ENCODE results near the gene DAB2IP. TPM values are rescaled to one million over a fixed set of nuclear protein-coding genes. Genes with fewer than 3 reads are reported as not detected.

Gene DAB2IP
- total RNA-seq, 1 experiment from 2014 or later, result 31.0 TPM

DNA sequence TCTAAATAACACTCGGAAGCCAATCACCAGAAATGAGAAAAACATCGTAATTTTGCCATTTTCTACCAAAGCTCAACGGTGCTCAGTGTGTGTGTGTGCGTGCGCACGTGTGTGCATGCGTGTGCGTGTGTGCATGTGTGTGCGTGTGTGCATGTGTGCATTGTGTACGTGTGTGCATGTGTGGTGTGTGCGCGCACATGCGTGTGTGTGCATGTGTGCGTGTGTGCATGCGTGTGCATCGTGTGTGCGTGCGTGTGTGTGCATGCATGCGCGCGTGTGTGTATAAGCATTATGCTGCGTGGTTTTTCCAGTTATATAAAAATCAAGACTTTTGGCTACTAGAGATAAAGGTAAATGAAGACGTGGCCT, 165.0 kb downstream of the DAB2IP start:
- intact Hi-C loops (cut with micrococcal nuclease), result no loop called here
- H3K4me1 ChIP-seq (ENCODE audit: control insufficient read depth in 1 of 2, insufficient read depth in 2 of 2, low read length in 2 of 2), result no peaks in the 10 kb centered on the region
- peaks cover 10% of the 10 kb centered on the region; the same call in 1 of the 2 replicates for H3K27me3 ChIP-seq (ENCODE audit: insufficient read depth, low read length)
- H3K27ac ChIP-seq (ENCODE audit: low read depth, low read length), result no peak overlapping the region
- H2AFZ ChIP-seq (ENCODE audit: low read depth, low read length, poor library complexity, severe bottlenecking), result no peak overlapping the region
- ChIA-PET RAD21 (ENCODE audit: low non-redundant PET in 1 of 2, low total read pairs in 2 of 2, uncharacterized antibody in 2 of 2, unreplicated experiment in 2 of 2) (no interaction called here), CTCF (no interaction called here), POLR2A (no interaction called here)
- no peaks in the 10 kb centered on the region for H3K9me2 ChIP-seq (ENCODE audit: insufficient read depth)
- H3K9me3 ChIP-seq (ENCODE audit: control insufficient read depth in 1 of 2, insufficient read depth in 1 of 2, low read depth in 1 of 2, low read length in 2 of 2), result no peaks in the 10 kb centered on the region
- no TSS peak for BruUV-seq (replicated peaks)
- DNase-seq (ENCODE audit: low read depth, low spot score) (no peak), ATAC-seq (no peak)
- no peak for TF ChIP-seq JUND (IDR thresholded peaks at IDR 0.05)
- TF ChIP-seq, protein P1, sequence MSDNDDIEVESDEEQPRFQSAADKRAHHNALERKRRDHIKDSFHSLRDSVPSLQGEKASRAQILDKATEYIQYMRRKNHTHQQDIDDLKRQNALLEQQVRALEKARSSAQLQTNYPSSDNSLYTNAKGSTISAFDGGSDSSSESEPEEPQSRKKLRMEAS (IDR thresholded peaks at IDR 0.05), result no peak
- TF ChIP-seq POLR2A (IDR thresholded peaks at IDR 0.05; ENCODE audit: borderline replicate concordance, extremely low read depth, insufficient read depth, insufficient read length), result no peak
- no peak for TF ChIP-seq FOSL1 (IDR thresholded peaks at IDR 0.05; ENCODE audit: low read depth)
- TF ChIP-seq, protein P2, sequence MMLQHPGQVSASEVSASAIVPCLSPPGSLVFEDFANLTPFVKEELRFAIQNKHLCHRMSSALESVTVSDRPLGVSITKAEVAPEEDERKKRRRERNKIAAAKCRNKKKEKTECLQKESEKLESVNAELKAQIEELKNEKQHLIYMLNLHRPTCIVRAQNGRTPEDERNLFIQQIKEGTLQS (IDR thresholded peaks at IDR 0.05), result no peak
- TF ChIP-seq, protein P3, sequence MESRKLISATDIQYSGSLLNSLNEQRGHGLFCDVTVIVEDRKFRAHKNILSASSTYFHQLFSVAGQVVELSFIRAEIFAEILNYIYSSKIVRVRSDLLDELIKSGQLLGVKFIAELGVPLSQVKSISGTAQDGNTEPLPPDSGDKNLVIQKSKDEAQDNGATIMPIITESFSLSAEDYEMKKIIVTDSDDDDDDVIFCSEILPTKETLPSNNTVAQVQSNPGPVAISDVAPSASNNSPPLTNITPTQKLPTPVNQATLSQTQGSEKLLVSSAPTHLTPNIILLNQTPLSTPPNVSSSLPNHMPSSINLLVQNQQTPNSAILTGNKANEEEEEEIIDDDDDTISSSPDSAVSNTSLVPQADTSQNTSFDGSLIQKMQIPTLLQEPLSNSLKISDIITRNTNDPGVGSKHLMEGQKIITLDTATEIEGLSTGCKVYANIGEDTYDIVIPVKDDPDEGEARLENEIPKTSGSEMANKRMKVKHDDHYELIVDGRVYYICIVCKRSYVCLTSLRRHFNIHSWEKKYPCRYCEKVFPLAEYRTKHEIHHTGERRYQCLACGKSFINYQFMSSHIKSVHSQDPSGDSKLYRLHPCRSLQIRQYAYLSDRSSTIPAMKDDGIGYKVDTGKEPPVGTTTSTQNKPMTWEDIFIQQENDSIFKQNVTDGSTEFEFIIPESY (IDR thresholded peaks at IDR 0.05; ENCODE audit: extremely low read depth, insufficient replicate concordance, low read length), result no peak
- no peak for TF ChIP-seq ELF1 (IDR thresholded peaks at IDR 0.05; ENCODE audit: borderline replicate concordance, low read depth)
- TF ChIP-seq TCF7L2 (IDR thresholded peaks at IDR 0.05; ENCODE audit: borderline replicate concordance, extremely low read depth, insufficient read depth, insufficient read length), result no peak
- no peak for TF ChIP-seq YY1 (IDR thresholded peaks at IDR 0.05; ENCODE audit: extremely low read depth, insufficient replicate concordance, low read depth, low read length)
- no peak for TF ChIP-seq EZH2 (IDR thresholded peaks at IDR 0.05)
- TF ChIP-seq SRF (IDR thresholded peaks at IDR 0.05; ENCODE audit: low read depth), result no peak
- TF ChIP-seq ZFX (IDR thresholded peaks at IDR 0.05), result no peak
- TF ChIP-seq, protein P4, sequence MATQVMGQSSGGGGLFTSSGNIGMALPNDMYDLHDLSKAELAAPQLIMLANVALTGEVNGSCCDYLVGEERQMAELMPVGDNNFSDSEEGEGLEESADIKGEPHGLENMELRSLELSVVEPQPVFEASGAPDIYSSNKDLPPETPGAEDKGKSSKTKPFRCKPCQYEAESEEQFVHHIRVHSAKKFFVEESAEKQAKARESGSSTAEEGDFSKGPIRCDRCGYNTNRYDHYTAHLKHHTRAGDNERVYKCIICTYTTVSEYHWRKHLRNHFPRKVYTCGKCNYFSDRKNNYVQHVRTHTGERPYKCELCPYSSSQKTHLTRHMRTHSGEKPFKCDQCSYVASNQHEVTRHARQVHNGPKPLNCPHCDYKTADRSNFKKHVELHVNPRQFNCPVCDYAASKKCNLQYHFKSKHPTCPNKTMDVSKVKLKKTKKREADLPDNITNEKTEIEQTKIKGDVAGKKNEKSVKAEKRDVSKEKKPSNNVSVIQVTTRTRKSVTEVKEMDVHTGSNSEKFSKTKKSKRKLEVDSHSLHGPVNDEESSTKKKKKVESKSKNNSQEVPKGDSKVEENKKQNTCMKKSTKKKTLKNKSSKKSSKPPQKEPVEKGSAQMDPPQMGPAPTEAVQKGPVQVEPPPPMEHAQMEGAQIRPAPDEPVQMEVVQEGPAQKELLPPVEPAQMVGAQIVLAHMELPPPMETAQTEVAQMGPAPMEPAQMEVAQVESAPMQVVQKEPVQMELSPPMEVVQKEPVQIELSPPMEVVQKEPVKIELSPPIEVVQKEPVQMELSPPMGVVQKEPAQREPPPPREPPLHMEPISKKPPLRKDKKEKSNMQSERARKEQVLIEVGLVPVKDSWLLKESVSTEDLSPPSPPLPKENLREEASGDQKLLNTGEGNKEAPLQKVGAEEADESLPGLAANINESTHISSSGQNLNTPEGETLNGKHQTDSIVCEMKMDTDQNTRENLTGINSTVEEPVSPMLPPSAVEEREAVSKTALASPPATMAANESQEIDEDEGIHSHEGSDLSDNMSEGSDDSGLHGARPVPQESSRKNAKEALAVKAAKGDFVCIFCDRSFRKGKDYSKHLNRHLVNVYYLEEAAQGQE (IDR thresholded peaks at IDR 0.05; ENCODE audit: low read depth), result no peak
- no peak for TF ChIP-seq EGR1 (IDR thresholded peaks at IDR 0.05; ENCODE audit: low read depth)
- no peak for TF ChIP-seq POLR2AphosphoS5 (IDR thresholded peaks at IDR 0.05; ENCODE audit: low read depth, low read length)
- no peak for TF ChIP-seq ZNF274 (IDR thresholded peaks at IDR 0.05; ENCODE audit: low read depth, low read length)
- no peak overlapping the region for H3K4me3 ChIP-seq (replicated peaks in 1 of 2; ENCODE audit: low read depth in 1 of 2, low read length in 2 of 2)
- H3K36me3 ChIP-seq (ENCODE audit: control insufficient read depth in 1 of 2, insufficient read depth in 2 of 2, low read length in 2 of 2), result no peaks in the 10 kb centered on the region
- H4K20me1 ChIP-seq (ENCODE audit: insufficient read depth), result no peaks in the 10 kb centered on the region
- H3K9ac ChIP-seq (ENCODE audit: low read length), result no peak overlapping the region
- no peaks in the 10 kb centered on the region for H3K79me2 ChIP-seq (ENCODE audit: insufficient read depth, low read length)
- no peak overlapping the region for H3K4me2 ChIP-seq (ENCODE audit: low read length)

Measured in HCT116 (cell line).